Measurements from ENCODE around the gene CXCL8. TPM values are rescaled to one million over a fixed set of nuclear protein-coding genes. Genes with fewer than 3 reads are reported as not detected.

CXCL8 gene
- total RNA-seq, 4 donors from 2014 or later = 0.62 to 1.9 (median 1.2) TPM; not detected in 1

GRCh38 chr4:73750730-73751129 is 10.4 kb downstream of the CXCL8 start:
- no peak overlapping the region for H3K27ac ChIP-seq
- H3K4me3 ChIP-seq = no peak overlapping the region
- H3K27me3 ChIP-seq = peaks cover 5% of the 10 kb centered on the region
- H3K36me3 ChIP-seq = no peaks in the 10 kb centered on the region
- H3K9me3 ChIP-seq = no peaks in the 10 kb centered on the region
- TF ChIP-seq POLR2A (IDR thresholded peaks at IDR 0.05) = no peak
- no peak for TF ChIP-seq CTCF (IDR thresholded peaks at IDR 0.05)
- no peak for TF ChIP-seq EP300 (IDR thresholded peaks at IDR 0.05)
- TF ChIP-seq POLR2AphosphoS5 (IDR thresholded peaks at IDR 0.05) = no peak
- no peaks in the 10 kb centered on the region for H3K4me1 ChIP-seq
- no peak for ATAC-seq

GRCh38 chr4:73751166-73751565 is 10.8 kb downstream of the CXCL8 start:
- H3K4me3 ChIP-seq = no peak overlapping the region
- no peaks in the 10 kb centered on the region for H3K9me3 ChIP-seq
- no peak for ATAC-seq
- no peaks in the 10 kb centered on the region for H3K36me3 ChIP-seq
- H3K27ac ChIP-seq = no peak overlapping the region
- no peaks in the 10 kb centered on the region for H3K4me1 ChIP-seq
- 28 to 42% methylated on average over 2 of the region's 2 CpGs for WGBS, 2 donors (ENCODE audit: low coverage in 1 of 2)
- peaks cover 5% of the 10 kb centered on the region for H3K27me3 ChIP-seq
- TF ChIP-seq EP300 (IDR thresholded peaks at IDR 0.05) (no peak), CTCF (IDR thresholded peaks at IDR 0.05) (no peak), POLR2AphosphoS5 (IDR thresholded peaks at IDR 0.05) (no peak), POLR2A (IDR thresholded peaks at IDR 0.05) (no peak)

GRCh38 chr4:73751830-73752229 is 11.5 kb downstream of the CXCL8 start:
- H3K4me3 ChIP-seq = no peak overlapping the region
- H3K36me3 ChIP-seq = no peaks in the 10 kb centered on the region
- H3K27me3 ChIP-seq = peaks cover 5% of the 10 kb centered on the region
- no peaks in the 10 kb centered on the region for H3K9me3 ChIP-seq
- TF ChIP-seq POLR2A (IDR thresholded peaks at IDR 0.05) = no peak
- TF ChIP-seq POLR2AphosphoS5 (IDR thresholded peaks at IDR 0.05) = no peak
- TF ChIP-seq CTCF (IDR thresholded peaks at IDR 0.05) = no peak
- TF ChIP-seq EP300 (IDR thresholded peaks at IDR 0.05) = no peak
- ATAC-seq = no peak
- no peak overlapping the region for H3K27ac ChIP-seq
- WGBS, 2 donors (ENCODE audit: low coverage in 1 of 2) = 89 to 90% methylated on average over 1 of the region's 1 CpG
- H3K4me1 ChIP-seq = no peaks in the 10 kb centered on the region

- no peak overlapping the region for H3K4me3 ChIP-seq
- no peak for ATAC-seq
- no peaks in the 10 kb centered on the region for H3K4me1 ChIP-seq
- H3K27me3 ChIP-seq = peaks cover 5% of the 10 kb centered on the region
- TF ChIP-seq POLR2AphosphoS5 (IDR thresholded peaks at IDR 0.05) (no peak), CTCF (IDR thresholded peaks at IDR 0.05) (no peak), POLR2A (IDR thresholded peaks at IDR 0.05) (no peak), EP300 (IDR thresholded peaks at IDR 0.05) (no peak)
- no peaks in the 10 kb centered on the region for H3K9me3 ChIP-seq
- 51 to 52% methylated on average over 3 of the region's 3 CpGs for WGBS, 2 donors (ENCODE audit: low coverage in 1 of 2)
- no peaks in the 10 kb centered on the region for H3K36me3 ChIP-seq
- H3K27ac ChIP-seq = no peak overlapping the region
Observed at GRCh38 chr4:73752424-73752823, 12.1 kb downstream of the CXCL8 start.

- TF ChIP-seq POLR2AphosphoS5 (IDR thresholded peaks at IDR 0.05) = no peak
- no peak for TF ChIP-seq CTCF (IDR thresholded peaks at IDR 0.05)
- TF ChIP-seq EP300 (IDR thresholded peaks at IDR 0.05) = no peak
- no peak for TF ChIP-seq POLR2A (IDR thresholded peaks at IDR 0.05)
- Histone ChIP-seq H3K9me3 (no peaks in the 10 kb centered on the region), H3K27me3 (no peaks in the 10 kb centered on the region), H3K36me3 (no peaks in the 10 kb centered on the region), H3K27ac (no peak overlapping the region), H3K4me3 (no peak overlapping the region), H3K4me1 (no peaks in the 10 kb centered on the region)
- WGBS, 2 donors (ENCODE audit: low coverage in 1 of 2) = 67 to 85% methylated on average over 1 of the region's 1 CpG
- ATAC-seq = no peak
Observed at GRCh38 chr4:73753215-73753614, 12.8 kb downstream of the CXCL8 start.

Measured in gastroesophageal sphincter (tissue), 4 donors.